Spinal cord (tissue), 10 donors: ENCODE data around the gene VWCE. TPM values are rescaled to one million over a fixed set of nuclear protein-coding genes. Genes with fewer than 3 reads are reported as not detected.

Experiments
- DNase-seq, 6 donors: peaks; one replicate each; pipeline versions ENCODE4 v3.0.0 to v3.0.0-alpha.2; 2013 to 2015; ENCODE audit warnings: low spot score in 6 of 6, low read depth in 4 of 6
- H3K27ac ChIP-seq: one replicate; pipeline ENCODE4 v1.5.1; 2013; ENCODE audit warnings: low read depth, low read length, control low read depth
- H3K27me3 ChIP-seq: one replicate; pipeline ENCODE4 v1.6.1; 2013; ENCODE audit warnings: low read length; ENCODE audit not compliant: control insufficient read depth, insufficient read depth
- H3K36me3 ChIP-seq: one replicate; pipeline ENCODE4 v1.6.1; 2013; ENCODE audit warnings: low read length; ENCODE audit not compliant: control insufficient read depth, insufficient read depth
- H3K4me1 ChIP-seq: one replicate; pipeline ENCODE4 v1.6.1; 2013; ENCODE audit warnings: low read length; ENCODE audit not compliant: control insufficient read depth, insufficient read depth
- H3K4me3 ChIP-seq: one replicate; pipeline ENCODE4 v1.5.1; 2013; ENCODE audit warnings: low read depth, low read length, control low read depth
- H3K9me3 ChIP-seq: one replicate; pipeline ENCODE4 v1.6.1; 2013; ENCODE audit warnings: low read length; ENCODE audit not compliant: control insufficient read depth, insufficient read depth
- WGBS: methylation state at CpG from one replicate; pipeline ENCODE4 v1.1.5; 2013; ENCODE audit warnings: missing lambda C conversion rate; ENCODE audit not compliant: insufficient coverage; 5-methylcytosine and 5-hydroxymethylcytosine counted together
- polyA plus RNA-seq, 2 donors: library from polyadenylated mRNA; unstranded; fragments of 120-200 nt; gene quantifications; one replicate each; pipeline ENCODE4 v1.2.1, GENCODE V29; 2013; ENCODE audit not compliant: insufficient read length in 2 of 2
- total RNA-seq, 2 donors: library from RNA; depleted of rRNA in 1 of 2; stranded (reverse); fragments of 120-200 nt in 1 of 2; fragments of >200 nt in 1 of 2; gene quantifications; one replicate each; pipeline versions ENCODE4 v1.2.3 to v1.2.4, GENCODE V29; 2013 to 2014
- donor health status: healthy.

VWCE gene
- total and polyA plus RNA-seq, 4 donors, result 1.5 to 10.7 (median 3.8) TPM

- no peak overlapping the region for H3K27ac ChIP-seq
These were observed 34.8 kb upstream of the VWCE start for GRCh38 chr11:61329871-61330270.

GRCh38 chr11:61328351-61328750 lies 33.2 kb upstream of the VWCE start:
- Histone ChIP-seq H3K27me3 (no peaks in the 10 kb centered on the region), H3K9me3 (no peaks in the 10 kb centered on the region), H3K27ac (no peak overlapping the region), H3K4me3 (no peak overlapping the region), H3K4me1 (peaks cover 9% of the 10 kb centered on the region), H3K36me3 (peaks cover 27% of the 10 kb centered on the region)
- DNase-seq, result no peak
- WGBS, result 88% methylated on average over 9 of the region's 9 CpGs

More at GRCh38 chr11:61329871-61330270, 34.8 kb upstream of the VWCE start:
- Histone ChIP-seq H3K9me3 (no peaks in the 10 kb centered on the region), H3K27me3 (no peaks in the 10 kb centered on the region), H3K4me1 (peaks cover 18% of the 10 kb centered on the region), H3K4me3 (no peak overlapping the region), H3K36me3 (peaks cover 21% of the 10 kb centered on the region)
- no peak for DNase-seq
- 95% methylated on average over 4 of the region's 4 CpGs for WGBS

GRCh38 chr11:61327669-61328071 lies 32.6 kb upstream of the VWCE start:
- peaks cover 29% of the 10 kb centered on the region for H3K36me3 ChIP-seq
- H3K4me1 ChIP-seq, result peaks cover 8% of the 10 kb centered on the region
- DNase-seq, result no peak

GRCh38 chr11:61325649-61326414 lies 30.7 kb upstream of the VWCE start:
- peak in 2 of 6 donors; percentile 19 to 69 for DNase-seq
- Histone ChIP-seq H3K4me3 (no peak overlapping the region), H3K27me3 (no peaks in the 10 kb centered on the region), H3K9me3 (no peaks in the 10 kb centered on the region), H3K27ac (no peak overlapping the region), H3K4me1 (peaks cover 3% of the 10 kb centered on the region), H3K36me3 (peaks cover 42% of the 10 kb centered on the region)
- WGBS, result no CpG with 5 or more reads among the region's 2 CpGs

More at GRCh38 chr11:61327669-61328071, 32.6 kb upstream of the VWCE start:
- Histone ChIP-seq H3K4me3 (no peak overlapping the region), H3K27me3 (no peaks in the 10 kb centered on the region), H3K27ac (no peak overlapping the region), H3K9me3 (no peaks in the 10 kb centered on the region)

GRCh38 chr11:61315260-61315659 lies 20.1 kb upstream of the VWCE start:
- WGBS, result 100% methylated on average over 1 of the region's 2 CpGs
- peaks cover 79% of the 10 kb centered on the region for H3K36me3 ChIP-seq
- no peak overlapping the region for H3K27ac ChIP-seq
- DNase-seq, result no peak
- H3K27me3 ChIP-seq, result no peaks in the 10 kb centered on the region
- H3K4me3 ChIP-seq, result no peak overlapping the region
- no peaks in the 10 kb centered on the region for H3K4me1 ChIP-seq
- H3K9me3 ChIP-seq, result no peaks in the 10 kb centered on the region

GRCh38 chr11:61310749-61311148 lies 15.6 kb upstream of the VWCE start:
- no peak overlapping the region for H3K27ac ChIP-seq
- WGBS, result 95% methylated on average over 4 of the region's 8 CpGs
- no peaks in the 10 kb centered on the region for H3K27me3 ChIP-seq
- no peaks in the 10 kb centered on the region for H3K4me1 ChIP-seq
- H3K9me3 ChIP-seq, result no peaks in the 10 kb centered on the region
- peaks cover 85% of the 10 kb centered on the region for H3K36me3 ChIP-seq
- H3K4me3 ChIP-seq, result no peak overlapping the region
- no peak for DNase-seq

- Histone ChIP-seq H3K36me3 (peaks cover 87% of the 10 kb centered on the region), H3K27ac (no peak overlapping the region), H3K4me3 (no peak overlapping the region), H3K4me1 (no peaks in the 10 kb centered on the region), H3K27me3 (no peaks in the 10 kb centered on the region), H3K9me3 (no peaks in the 10 kb centered on the region)
- DNase-seq, result no peak
- WGBS, result 93% methylated on average over 5 of the region's 7 CpGs
These were observed 14.6 kb upstream of the VWCE start for GRCh38 chr11:61309739-61310138.

GRCh38 chr11:61309141-61309540 lies 14.0 kb upstream of the VWCE start:
- no peaks in the 10 kb centered on the region for H3K27me3 ChIP-seq
- no peaks in the 10 kb centered on the region for H3K9me3 ChIP-seq
- H3K4me3 ChIP-seq, result no peak overlapping the region
- no peak overlapping the region for H3K27ac ChIP-seq
- H3K36me3 ChIP-seq, result peaks cover 88% of the 10 kb centered on the region
- WGBS, result no CpG with 5 or more reads among the region's 4 CpGs
- no peak for DNase-seq
- no peaks in the 10 kb centered on the region for H3K4me1 ChIP-seq

GRCh38 chr11:61307354-61307753 lies 12.2 kb upstream of the VWCE start:
- 89% methylated on average over 1 of the region's 1 CpG for WGBS
- no peak overlapping the region for H3K27ac ChIP-seq

GRCh38 chr11:61306221-61306620 lies 11.1 kb upstream of the VWCE start:
- DNase-seq, result no peak
- 93% methylated on average over 1 of the region's 1 CpG for WGBS
- peaks cover 88% of the 10 kb centered on the region for H3K36me3 ChIP-seq

More at GRCh38 chr11:61307354-61307753, 12.2 kb upstream of the VWCE start:
- Histone ChIP-seq H3K4me1 (no peaks in the 10 kb centered on the region), H3K27me3 (no peaks in the 10 kb centered on the region), H3K9me3 (no peaks in the 10 kb centered on the region), H3K36me3 (peaks cover 88% of the 10 kb centered on the region), H3K4me3 (no peak overlapping the region)
- no peak for DNase-seq

More at GRCh38 chr11:61306221-61306620, 11.1 kb upstream of the VWCE start:
- no peaks in the 10 kb centered on the region for H3K27me3 ChIP-seq
- H3K9me3 ChIP-seq, result no peaks in the 10 kb centered on the region
- no peak overlapping the region for H3K27ac ChIP-seq
- no peaks in the 10 kb centered on the region for H3K4me1 ChIP-seq
- H3K4me3 ChIP-seq, result no peak overlapping the region
